Measurements from ENCODE around the gene KNOP1.
"Not testable (repeated sequence)": the region's sequence is repeated elsewhere in the genome, so short reads cannot be mapped to it uniquely, and the experiment has no call there.

KNOP1 gene

GRCh38 chr16:19674485-19674884, 43.5 kb downstream of the KNOP1 start:
- DNase-seq (ENCODE audit: insufficient read length) (no peak), FAIRE-seq (no peak)
- no peak for TF ChIP-seq POLR2A (IDR thresholded peaks at IDR 0.05; ENCODE audit: low read depth, low read length)
- TF ChIP-seq POLR2AphosphoS5 (IDR thresholded peaks at IDR 0.05; ENCODE audit: low read depth, low read length): no peak
- no peak for TF ChIP-seq TAF1 (IDR thresholded peaks at IDR 0.05; ENCODE audit: borderline replicate concordance, low read depth, low read length)

- FAIRE-seq (no peak), DNase-seq (ENCODE audit: insufficient read length) (no peak)
Measured at GRCh38 chr16:19672378-19672777, 45.6 kb downstream of the KNOP1 start.

GRCh38 chr16:19666477-19666876, 51.5 kb downstream of the KNOP1 start:
- no peak for TF ChIP-seq POLR2A (IDR thresholded peaks at IDR 0.05; ENCODE audit: low read depth, low read length)
- no peak for TF ChIP-seq POLR2AphosphoS5 (IDR thresholded peaks at IDR 0.05; ENCODE audit: low read depth, low read length)
- TF ChIP-seq TAF1 (IDR thresholded peaks at IDR 0.05; ENCODE audit: borderline replicate concordance, low read depth, low read length): no peak
- FAIRE-seq: no peak
- no peak for DNase-seq (ENCODE audit: insufficient read length)

More at GRCh38 chr16:19672378-19672777, 45.6 kb downstream of the KNOP1 start:
- TF ChIP-seq POLR2A (IDR thresholded peaks at IDR 0.05; ENCODE audit: low read depth, low read length): no peak
- TF ChIP-seq TAF1 (IDR thresholded peaks at IDR 0.05; ENCODE audit: borderline replicate concordance, low read depth, low read length): no peak
- no peak for TF ChIP-seq POLR2AphosphoS5 (IDR thresholded peaks at IDR 0.05; ENCODE audit: low read depth, low read length)

- not testable (repeated sequence) for DNase-seq (ENCODE audit: insufficient read length); FAIRE-seq
Measured at GRCh38 chr16:19665313-19665712, 52.7 kb downstream of the KNOP1 start.

GRCh38 chr16:19664166-19664565, 53.9 kb downstream of the KNOP1 start:
- no peak for TF ChIP-seq POLR2A (IDR thresholded peaks at IDR 0.05; ENCODE audit: low read depth, low read length)
- DNase-seq (ENCODE audit: insufficient read length) (no peak), FAIRE-seq (no peak)

GRCh38 chr16:19662351-19662750, 55.7 kb downstream of the KNOP1 start:
- FAIRE-seq: no peak
- no peak for TF ChIP-seq TAF1 (IDR thresholded peaks at IDR 0.05; ENCODE audit: borderline replicate concordance, low read depth, low read length)
- no peak for TF ChIP-seq POLR2A (IDR thresholded peaks at IDR 0.05; ENCODE audit: low read depth, low read length)
- no peak for TF ChIP-seq POLR2AphosphoS5 (IDR thresholded peaks at IDR 0.05; ENCODE audit: low read depth, low read length)
- DNase-seq (ENCODE audit: insufficient read length): no peak

- DNase-seq (ENCODE audit: insufficient read length): no peak
- no peak for FAIRE-seq
- TF ChIP-seq POLR2A (IDR thresholded peaks at IDR 0.05; ENCODE audit: low read depth, low read length) (no peak), TAF1 (IDR thresholded peaks at IDR 0.05; ENCODE audit: borderline replicate concordance, low read depth, low read length) (no peak), POLR2AphosphoS5 (IDR thresholded peaks at IDR 0.05; ENCODE audit: low read depth, low read length) (no peak)
Measured at GRCh38 chr16:19660432-19660831, 57.6 kb downstream of the KNOP1 start.

GRCh38 chr16:19659554-19659953, 58.5 kb downstream of the KNOP1 start:
- DNase-seq (ENCODE audit: insufficient read length): no peak

GRCh38 chr16:19657831-19658230, 60.2 kb downstream of the KNOP1 start:
- FAIRE-seq: no peak
- TF ChIP-seq POLR2AphosphoS5 (IDR thresholded peaks at IDR 0.05; ENCODE audit: low read depth, low read length) (no peak), TAF1 (IDR thresholded peaks at IDR 0.05; ENCODE audit: borderline replicate concordance, low read depth, low read length) (no peak), POLR2A (IDR thresholded peaks at IDR 0.05; ENCODE audit: low read depth, low read length) (no peak)
- DNase-seq (ENCODE audit: insufficient read length): no peak

More at GRCh38 chr16:19659554-19659953, 58.5 kb downstream of the KNOP1 start:
- no peak for FAIRE-seq
- TF ChIP-seq POLR2AphosphoS5 (IDR thresholded peaks at IDR 0.05; ENCODE audit: low read depth, low read length): no peak
- TF ChIP-seq POLR2A (IDR thresholded peaks at IDR 0.05; ENCODE audit: low read depth, low read length): no peak
- no peak for TF ChIP-seq TAF1 (IDR thresholded peaks at IDR 0.05; ENCODE audit: borderline replicate concordance, low read depth, low read length)

GRCh38 chr16:19655242-19655777, 62.7 kb downstream of the KNOP1 start:
- DNase-seq (ENCODE audit: insufficient read length): no peak
- FAIRE-seq: no peak
- TF ChIP-seq POLR2A (IDR thresholded peaks at IDR 0.05; ENCODE audit: low read depth, low read length): no peak
- TF ChIP-seq TAF1 (IDR thresholded peaks at IDR 0.05; ENCODE audit: borderline replicate concordance, low read depth, low read length): no peak
- TF ChIP-seq POLR2AphosphoS5 (IDR thresholded peaks at IDR 0.05; ENCODE audit: low read depth, low read length): no peak

- FAIRE-seq (no peak), DNase-seq (ENCODE audit: insufficient read length) (no peak)
- TF ChIP-seq POLR2A (IDR thresholded peaks at IDR 0.05; ENCODE audit: low read depth, low read length) (no peak), TAF1 (IDR thresholded peaks at IDR 0.05; ENCODE audit: borderline replicate concordance, low read depth, low read length) (no peak), POLR2AphosphoS5 (IDR thresholded peaks at IDR 0.05; ENCODE audit: low read depth, low read length) (no peak)
Measured at GRCh38 chr16:19654147-19654546, 63.9 kb downstream of the KNOP1 start.
